K562 (cell line): Measurements from ENCODE around the gene NRM. TPM values are rescaled to one million over a fixed set of nuclear protein-coding genes. Genes with fewer than 3 reads are reported as not detected.

Experiments used
- ARID1B ChIP-seq: fragments of 450-650 bp; IDR thresholded peaks from 2 replicates; pipeline ENCODE4 v1.6.1; 2016; ENCODE audit warnings: antibody characterized with exemption, mild to moderate bottlenecking, inconsistent platforms
- ATF7 ChIP-seq: fragments of 450-650 bp; IDR thresholded peaks from 2 replicates; pipeline ENCODE4 v1.7.1; 2014; ENCODE audit warnings: mild to moderate bottlenecking, moderate library complexity
- CBX3 ChIP-seq, 2 experiments: IDR thresholded peaks; 1 replicate in 1 of 2; 2 replicates in 1 of 2; pipeline ENCODE4 v1.6.1; 2012; ENCODE audit warnings: inconsistent platforms in 2 of 2, low read length in 2 of 2, borderline replicate concordance in 1 of 2, control low read depth in 1 of 2
- CTBP1 ChIP-seq: fragments of 450-650 bp; IDR thresholded peaks from 2 replicates; pipeline ENCODE4 v1.6.1; 2016; ENCODE audit warnings: borderline replicate concordance
- ESRRB ChIP-seq: fragments of 250-450 bp; sonication (Bioruptor Pico); IDR thresholded peaks from 2 replicates; pipeline ENCODE4 v1.5.0; 2020; ENCODE audit warnings: mild to moderate bottlenecking, moderate library complexity, borderline replicate concordance
- FOXA3 ChIP-seq, 2 experiments: fragments of 450-650 bp in 1 of 2; sonication (generic) in 1 of 2; formaldehyde crosslinking; IDR thresholded peaks in 1 of 2; conservative IDR thresholded peaks in 1 of 2; 2 replicates each; pipeline versions ENCODE4 v1.4.0 to v1.8.0; 2020 to 2022; ENCODE audit warnings: mild to moderate bottlenecking in 2 of 2, missing genetic modification reagents in 1 of 2
- GATA2 ChIP-seq: sonication (generic); formaldehyde crosslinking; IDR thresholded peaks from 2 replicates; pipeline ENCODE4 v1.4.0; 2020; ENCODE audit warnings: mild to moderate bottlenecking, missing genetic modification reagents
- HINFP ChIP-seq: fragments of 450-650 bp; conservative IDR thresholded peaks from 2 replicates; pipeline ENCODE4 v1.6.1; 2016; ENCODE audit warnings: missing genetic modification characterization, low read depth, mild to moderate bottlenecking, control low read depth, missing compliant biosample characterization
- IRF1 ChIP-seq: sonication (generic); formaldehyde crosslinking; IDR thresholded peaks from 2 replicates; pipeline ENCODE4 v1.8.0; 2022; ENCODE audit warnings: missing genetic modification reagents, mild to moderate bottlenecking, borderline replicate concordance
- KHSRP ChIP-seq: fragments of 450-650 bp; IDR thresholded peaks from 2 replicates; pipeline ENCODE4 v1.6.1; 2017
- NFIC ChIP-seq: fragments of 450-650 bp; IDR thresholded peaks from 2 replicates; pipeline ENCODE4 v1.6.1; 2017; ENCODE audit warnings: mild to moderate bottlenecking, inconsistent platforms
- SIN3B ChIP-seq: fragments of 450-650 bp; IDR thresholded peaks from 2 replicates; pipeline ENCODE4 v1.6.1; 2017; ENCODE audit warnings: low read depth, mild to moderate bottlenecking, moderate library complexity
- TCF7L2 ChIP-seq: fragments of 150-350 bp; IDR thresholded peaks from 2 replicates; pipeline ENCODE4 v1.6.1; 2016; ENCODE audit warnings: low read depth, mild to moderate bottlenecking, low read length, moderate library complexity
- TFE3 ChIP-seq: fragments of 450-650 bp; formaldehyde crosslinking; IDR thresholded peaks from 2 replicates; pipeline ENCODE4 v1.4.0; 2020; ENCODE audit warnings: mild to moderate bottlenecking, mixed read lengths
- ZNF140 ChIP-seq: fragments of 250-450 bp; sonication (Bioruptor Pico); IDR thresholded peaks from 2 replicates; pipeline ENCODE4 v1.8.0; 2021; ENCODE audit warnings: moderate library complexity, mild to moderate bottlenecking, inconsistent platforms
- ZNF143 ChIP-seq: sonication (generic); formaldehyde crosslinking; IDR thresholded peaks from 2 replicates; pipeline ENCODE4 v1.9.0; 2022; ENCODE audit warnings: mild to moderate bottlenecking, missing genetic modification reagents
- ZNF146 ChIP-seq: IDR thresholded peaks from one replicate; pipeline ENCODE4 v1.6.1; 2018; ENCODE audit warnings: missing compliant biosample characterization; ENCODE audit not compliant: unreplicated experiment
- ZNF197 ChIP-seq: fragments of 200-800 bp; sonication (Bioruptor generic); IDR thresholded peaks from 2 replicates; pipeline ENCODE4 v1.6.1; 2016; ENCODE audit warnings: low read depth, missing genetic modification characterization, missing compliant biosample characterization
- ZNF395 ChIP-seq: fragments of 200-800 bp; sonication (Bioruptor generic); IDR thresholded peaks from 2 replicates; pipeline ENCODE4 v1.6.1; 2017; ENCODE audit warnings: missing genetic modification characterization, missing compliant biosample characterization
- ZNF444 ChIP-seq: fragments of 250-450 bp; sonication (Bioruptor Pico); IDR thresholded peaks from 2 replicates; pipeline ENCODE4 v1.4.0; 2020; ENCODE audit warnings: mild to moderate bottlenecking, moderate library complexity
- ZNF740 ChIP-seq, 3 experiments: fragments of 200-800 bp in 1 of 3; sonication (Bioruptor generic) in 1 of 3; sonication (generic) in 1 of 3; formaldehyde crosslinking in 1 of 3; IDR thresholded peaks; 2 replicates each; pipeline versions ENCODE4 v1.6.1 to v1.8.0; 2016 to 2022; ENCODE audit warnings: mild to moderate bottlenecking in 2 of 3, missing compliant biosample characterization in 2 of 3, missing genetic modification characterization in 2 of 3, missing genetic modification reagents in 1 of 3
- polyA plus RNA-seq, 8 experiments: library from polyadenylated mRNA; depleted of rRNA in 4 of 8; stranded (reverse) in 5 of 8; unstranded in 3 of 8; fragments of >200 nt; fragmentation: Nextera tagmentation in 2 of 8; fragmentation: Illumina TruSeq in 1 of 8; extraction: Ambion mirVana in 2 of 8; extraction: Trizol in 1 of 8; gene quantifications; 2 replicates each; pipeline versions ENCODE4 v1.2.1 to v1.2.3, GENCODE V29; 2011 to 2014; ENCODE audit warnings: inconsistent platforms in 1 of 8, missing spikeins in 1 of 8
- total RNA-seq, 7 experiments: library from RNA; depleted of rRNA in 6 of 7; stranded (reverse); fragments of >200 nt in 6 of 7; fragmentation: Illumina TruSeq in 2 of 7; extraction: Trizol in 2 of 7; gene quantifications; 2 replicates each; pipeline versions ENCODE4 v1.2.1 to v1.2.3, GENCODE V29; 2011 to 2021; ENCODE audit warnings: low replicate concordance in 1 of 7

NRM gene
- total and polyA plus RNA-seq, 9 of the 15 experiments (the other 6 are each of a cell fraction or from before 2014, with no cell fraction given), result 9.7 to 58.2 (median 18.1) TPM

- no peak for TF ChIP-seq ZNF140 (CRISPR knock-in tag)
- TF ChIP-seq ZNF146 (CRISPR knock-in tag), result no peak
- peak; percentile 60; the same call in 1 of the 2 replicates for TF ChIP-seq NFIC
- TF ChIP-seq ATF7, result peak; percentile 68; the same call in 1 of the 2 replicates
- no peak for TF ChIP-seq ESRRB (CRISPR knock-in tag)
- TF ChIP-seq HINFP (tag), result no peak
- no peak for TF ChIP-seq ZNF197 (CRISPR knock-in tag)
- no peak for TF ChIP-seq TCF7L2
- no peak for TF ChIP-seq KHSRP
- TF ChIP-seq CTBP1, result peak; percentile 92; the same call in 1 of the 2 replicates
- TF ChIP-seq IRF1 (CRISPR knock-in tag), result no peak
- TF ChIP-seq SIN3B, result no peak
- TF ChIP-seq ZNF740 (CRISPR knock-in tag; IDR thresholded peaks at IDR 0.05), result peak; percentile 45; the same call in 1 of the 2 replicates
- TF ChIP-seq ZNF740 (tag; IDR thresholded peaks at IDR 0.05), result no peak
- 0 out of 2 replicates have a peak, but pooled peaks have one; percentile 4 for TF ChIP-seq TFE3 (CRISPR knock-in tag)
- no peak for TF ChIP-seq GATA2 (CRISPR knock-in tag)
- peak; percentile 59; the same call in 1 of the 2 replicates for TF ChIP-seq ZNF444 (CRISPR knock-in tag)
- no peak for TF ChIP-seq ZNF143 (CRISPR knock-in tag)
- TF ChIP-seq FOXA3 (CRISPR knock-in tag; conservative IDR thresholded peaks at IDR 0.05 in 1 of 2, IDR thresholded peaks at IDR 0.05 in 1 of 2), result no peak
- TF ChIP-seq ARID1B, result peak; percentile 79
- TF ChIP-seq CBX3 (IDR thresholded peaks at IDR 0.05; ENCODE audit: borderline replicate concordance in 1 of 2, low read length in 2 of 2), result peak in 1 of 2 experiments; percentile 64; a peak in 1 of 3 replicates
- TF ChIP-seq ZNF395, result no peak; the same call in 1 of the 2 replicates
Measured at GRCh38 chr6:30686908-30687658, 3.7 kb downstream of the NRM start (continued).
